ENCODE results near the gene FBLN7. TPM values are rescaled to one million over a fixed set of nuclear protein-coding genes. Genes with fewer than 3 reads are reported as not detected.

FBLN7 gene
- total RNA-seq, 2 donors from 2014 or later = 1.3 to 3.9 TPM

- Histone ChIP-seq H3K4me3 (no peak overlapping the region), H3K4me1 (no peaks in the 10 kb centered on the region), H3K36me3 (replicated peaks in 1 of 2; ENCODE audit: insufficient read depth in 1 of 2, low read depth in 2 of 2) (no peaks in the 10 kb centered on the region), H3K27me3 (no peaks in the 10 kb centered on the region), H3K27ac (no peak overlapping the region), H3K9me3 (no peaks in the 10 kb centered on the region)
- DNase-seq (no peak), ATAC-seq (no peak)
- intact Hi-C loops (cut with DNase I) = no loop called here
- 81 to 89% methylated on average over 10 of the region's 10 CpGs for WGBS, 2 donors
- TF ChIP-seq POLR2A (IDR thresholded peaks at IDR 0.05) (no peak), CTCF (IDR thresholded peaks at IDR 0.05) (no peak)
Measured at GRCh38 chr2:112152476-112153178, 14.4 kb downstream of the FBLN7 start.

GRCh38 chr2:112153179-112153490, 14.9 kb downstream of the FBLN7 start:
- no peak overlapping the region for H3K27ac ChIP-seq
- 88 to 95% methylated on average over 10 to 12 of the region's 12 CpGs for WGBS, 2 donors
- intact Hi-C loops (cut with DNase I) = no loop called here
- H3K27me3 ChIP-seq = no peaks in the 10 kb centered on the region
- no peak for TF ChIP-seq CTCF (IDR thresholded peaks at IDR 0.05)
- no peak for TF ChIP-seq POLR2A (IDR thresholded peaks at IDR 0.05)
- peak; percentile 49 for ATAC-seq
- no peaks in the 10 kb centered on the region for H3K4me1 ChIP-seq
- H3K36me3 ChIP-seq (replicated peaks in 1 of 2; ENCODE audit: insufficient read depth in 1 of 2, low read depth in 2 of 2) = no peaks in the 10 kb centered on the region
- no peaks in the 10 kb centered on the region for H3K9me3 ChIP-seq
- DNase-seq = peak in 1 of 4 donors; percentile 24
- H3K4me3 ChIP-seq = no peak overlapping the region

GRCh38 chr2:112153501-112153900, 15.3 kb downstream of the FBLN7 start:
- intact Hi-C loops (cut with DNase I) = no loop called here
- no peaks in the 10 kb centered on the region for H3K36me3 ChIP-seq (replicated peaks in 1 of 2; ENCODE audit: insufficient read depth in 1 of 2, low read depth in 2 of 2)
- 90 to 94% methylated on average over 10 of the region's 10 CpGs for WGBS, 2 donors
- no peak for TF ChIP-seq CTCF (IDR thresholded peaks at IDR 0.05)
- TF ChIP-seq POLR2A (IDR thresholded peaks at IDR 0.05) = no peak
- ATAC-seq (no peak), DNase-seq (no peak)
- H3K4me1 ChIP-seq = no peaks in the 10 kb centered on the region
- no peak overlapping the region for H3K27ac ChIP-seq
- H3K9me3 ChIP-seq = no peaks in the 10 kb centered on the region
- H3K4me3 ChIP-seq = no peak overlapping the region
- no peaks in the 10 kb centered on the region for H3K27me3 ChIP-seq

- WGBS, 2 donors = 79% methylated on average over 12 to 14 of the region's 14 CpGs
- DNase-seq (no peak), ATAC-seq (no peak)
- no peaks in the 10 kb centered on the region for H3K36me3 ChIP-seq (replicated peaks in 1 of 2; ENCODE audit: insufficient read depth in 1 of 2, low read depth in 2 of 2)
- no peaks in the 10 kb centered on the region for H3K4me1 ChIP-seq
- H3K27ac ChIP-seq = no peak overlapping the region
- intact Hi-C loops (cut with DNase I) = no loop called here
- TF ChIP-seq POLR2A (IDR thresholded peaks at IDR 0.05) (no peak), CTCF (IDR thresholded peaks at IDR 0.05) (no peak)
- no peak overlapping the region for H3K4me3 ChIP-seq
- H3K27me3 ChIP-seq = no peaks in the 10 kb centered on the region
- no peaks in the 10 kb centered on the region for H3K9me3 ChIP-seq
Measured at GRCh38 chr2:112154246-112155117, 16.3 kb downstream of the FBLN7 start.

All from body of pancreas (tissue), 4 donors.